Measurements from ENCODE around the gene MAMDC2. TPM values are rescaled to one million over a fixed set of nuclear protein-coding genes. Genes with fewer than 3 reads are reported as not detected.
A peak's percentile ranks its signal among the peaks of the same experiment; 100 is the strongest.

Gene MAMDC2
- total RNA-seq, 1 donor from 2014 or later, result 76.7 TPM

GRCh38 chr9:70000469-70000868 is 43.2 kb upstream of the MAMDC2 start:
- Mint-ChIP-seq H3K27me3 (ENCODE audit: low read depth) (no peaks in the 10 kb centered on the region), H3K4me1 (ENCODE audit: low read depth) (peaks cover 44% of the 10 kb centered on the region), H3K36me3 (ENCODE audit: low read depth) (peaks cover 2% of the 10 kb centered on the region)

GRCh38 chr9:70003901-70004714 is 39.5 kb upstream of the MAMDC2 start:
- peaks cover 25% of the 10 kb centered on the region for H3K4me1 Mint-ChIP-seq (ENCODE audit: low read depth)
- peaks cover 2% of the 10 kb centered on the region for H3K36me3 Mint-ChIP-seq (ENCODE audit: low read depth)
- DNase-seq (ENCODE audit: low spot score), result no peak
- TF ChIP-seq CTCF (IDR thresholded peaks at IDR 0.05), result no peak
- H3K4me3 Mint-ChIP-seq (ENCODE audit: unreplicated experiment), result no peak overlapping the region
- H3K27me3 Mint-ChIP-seq (ENCODE audit: low read depth), result no peaks in the 10 kb centered on the region
- H3K9me3 Mint-ChIP-seq (ENCODE audit: low read depth), result peaks cover 9% of the 10 kb centered on the region
- peak overlapping the region; percentile 83 for H3K27ac Mint-ChIP-seq (ENCODE audit: unreplicated experiment)

More at GRCh38 chr9:70000469-70000868, 43.2 kb upstream of the MAMDC2 start:
- no peak overlapping the region for H3K4me3 Mint-ChIP-seq (ENCODE audit: unreplicated experiment)
- no peak for DNase-seq (ENCODE audit: low spot score)
- H3K27ac Mint-ChIP-seq (ENCODE audit: unreplicated experiment), result no peak overlapping the region
- peaks cover 12% of the 10 kb centered on the region for H3K9me3 Mint-ChIP-seq (ENCODE audit: low read depth)
- TF ChIP-seq CTCF (IDR thresholded peaks at IDR 0.05), result no peak

GRCh38 chr9:70006306-70006705 is 37.3 kb upstream of the MAMDC2 start:
- no peak for DNase-seq (ENCODE audit: low spot score)
- peaks cover 27% of the 10 kb centered on the region for H3K4me1 Mint-ChIP-seq (ENCODE audit: low read depth)
- peaks cover 5% of the 10 kb centered on the region for H3K9me3 Mint-ChIP-seq (ENCODE audit: low read depth)
- no peak for TF ChIP-seq CTCF (IDR thresholded peaks at IDR 0.05)
- H3K36me3 Mint-ChIP-seq (ENCODE audit: low read depth), result peaks cover 2% of the 10 kb centered on the region
- no peak overlapping the region for H3K4me3 Mint-ChIP-seq (ENCODE audit: unreplicated experiment)
- no peak overlapping the region for H3K27ac Mint-ChIP-seq (ENCODE audit: unreplicated experiment)
- no peaks in the 10 kb centered on the region for H3K27me3 Mint-ChIP-seq (ENCODE audit: low read depth)

- H3K9me3 Mint-ChIP-seq (ENCODE audit: low read depth), result peaks cover 2% of the 10 kb centered on the region
Observed at GRCh38 chr9:70007831-70008230, 35.8 kb upstream of the MAMDC2 start.

GRCh38 chr9:70010015-70010414 is 33.6 kb upstream of the MAMDC2 start:
- H3K27me3 Mint-ChIP-seq (ENCODE audit: low read depth), result no peaks in the 10 kb centered on the region
- no peak overlapping the region for H3K4me3 Mint-ChIP-seq (ENCODE audit: unreplicated experiment)
- H3K36me3 Mint-ChIP-seq (ENCODE audit: low read depth), result no peaks in the 10 kb centered on the region
- H3K9me3 Mint-ChIP-seq (ENCODE audit: low read depth), result no peaks in the 10 kb centered on the region
- no peak for DNase-seq (ENCODE audit: low spot score)
- peaks cover 21% of the 10 kb centered on the region for H3K4me1 Mint-ChIP-seq (ENCODE audit: low read depth)
- H3K27ac Mint-ChIP-seq (ENCODE audit: unreplicated experiment), result no peak overlapping the region
- TF ChIP-seq CTCF (IDR thresholded peaks at IDR 0.05), result no peak

More at GRCh38 chr9:70007831-70008230, 35.8 kb upstream of the MAMDC2 start:
- no peak for TF ChIP-seq CTCF (IDR thresholded peaks at IDR 0.05)
- Mint-ChIP-seq H3K4me1 (ENCODE audit: low read depth) (peaks cover 34% of the 10 kb centered on the region), H3K27ac (ENCODE audit: unreplicated experiment) (no peak overlapping the region), H3K27me3 (ENCODE audit: low read depth) (no peaks in the 10 kb centered on the region), H3K4me3 (ENCODE audit: unreplicated experiment) (no peak overlapping the region), H3K36me3 (ENCODE audit: low read depth) (peaks cover 2% of the 10 kb centered on the region)
- no peak for DNase-seq (ENCODE audit: low spot score)
